PC-3 (cell line): ENCODE results near the gene RASL10B. TPM values are rescaled to one million over a fixed set of nuclear protein-coding genes. Genes with fewer than 3 reads are reported as not detected.

Experiments
- ATAC-seq: fragments of 200-7000 bp; cut with Tn5 transposase; 2 replicates; pipeline ENCODE4 v1.9.1; 2020; ENCODE audit warnings: mild to moderate bottlenecking, moderate library complexity
- BruUV-seq: library from RNA; stranded (reverse); fragments of 400-500 nt; replicated peaks from 2 replicates; lab custom pipeline; 2021; lab: Mats Ljungman, UMichigan
- CTCF ChIA-PET: fragments of 300-600 bp; sonication (Branson Sonifier 250); formaldehyde crosslinking; loops from one replicate; lab custom pipeline; 2022; ENCODE audit warnings: antibody characterized with exemption; lab: Charles Lee
- POLR2A ChIA-PET: fragments of 300-600 bp; sonication (Branson Sonifier 250); formaldehyde crosslinking; loops from one replicate; lab custom pipeline; 2022; ENCODE audit warnings: antibody characterized with exemption; ENCODE audit not compliant: unreplicated experiment; lab: Charles Lee
- DNase-seq: peaks from one replicate; pipeline ENCODE4 v3.0.0-alpha.2; 2015
- H2AFZ ChIP-seq: fragments of 300-600 bp; sonication (generic); 2 replicates; pipeline ENCODE4 v1.6.0; 2016; ENCODE audit warnings: antibody characterized with exemption, low read length
- H3F3A ChIP-seq: fragments of 300-600 bp; sonication (generic); one replicate; pipeline ENCODE4 v1.6.0; 2017; ENCODE audit warnings: antibody characterized with exemption, low read length, control low read depth, mild to moderate bottlenecking; ENCODE audit not compliant: unreplicated experiment
- H3K27ac ChIP-seq: fragments of 300-600 bp; sonication (generic); 2 replicates; pipeline ENCODE4 v1.5.1; 2016; ENCODE audit warnings: mild to moderate bottlenecking, low read length
- H3K27me3 ChIP-seq: fragments of 300-600 bp; sonication (generic); 2 replicates; pipeline ENCODE4 v1.6.1; 2016; ENCODE audit warnings: low read length, mixed read lengths
- H3K36me3 ChIP-seq: fragments of 300-600 bp; sonication (generic); 2 replicates; pipeline ENCODE4 v1.6.1; 2016; ENCODE audit warnings: low read depth, mixed run types, low read length, mixed read lengths
- H3K4me1 ChIP-seq: fragments of 300-600 bp; sonication (generic); 2 replicates; pipeline ENCODE4 v1.5.1; 2016; ENCODE audit warnings: low read length; ENCODE audit not compliant: insufficient read depth
- H3K4me2 ChIP-seq: fragments of 300-600 bp; sonication (generic); 2 replicates; pipeline ENCODE4 v1.6.0; 2016; ENCODE audit warnings: low read length
- H3K4me3 ChIP-seq: fragments of 300-600 bp; sonication (generic); 2 replicates; pipeline ENCODE4 v1.5.1; 2016; ENCODE audit warnings: mild to moderate bottlenecking, low read length, mixed read lengths
- H3K79me2 ChIP-seq: fragments of 300-600 bp; sonication (generic); 2 replicates; pipeline ENCODE4 v1.6.1; 2017; ENCODE audit warnings: low read length, mixed read lengths
- H3K9ac ChIP-seq: fragments of 300-600 bp; sonication (generic); 2 replicates; pipeline ENCODE4 v1.6.0; 2016; ENCODE audit warnings: mild to moderate bottlenecking, low read length
- H3K9me2 ChIP-seq: fragments of 300-600 bp; sonication (generic); replicated peaks from 2 replicates; pipeline ENCODE4 v1.6.1; 2016; ENCODE audit warnings: mixed run types, low read length, mixed read lengths
- H3K9me3 ChIP-seq: fragments of 300-600 bp; sonication (generic); 2 replicates; pipeline ENCODE4 v1.6.1; 2016; ENCODE audit warnings: low read length, mixed read lengths
- H4K20me1 ChIP-seq: fragments of 300-600 bp; sonication (generic); 2 replicates; pipeline ENCODE4 v1.6.1; 2016; ENCODE audit warnings: low read length, mixed read lengths
- EZH2 ChIP-seq: fragments of 300-600 bp; sonication (generic); IDR thresholded peaks from one replicate; pipeline ENCODE4 v1.6.1; 2017; ENCODE audit warnings: antibody characterized with exemption, mild to moderate bottlenecking, low read length; ENCODE audit not compliant: unreplicated experiment
- EZH2phosphoT487 ChIP-seq: fragments of 300-600 bp; sonication (generic); IDR thresholded peaks from 2 replicates; pipeline ENCODE4 v1.6.1; 2018; ENCODE audit warnings: mild to moderate bottlenecking, antibody characterized with exemption, low read length, borderline replicate concordance
- intact Hi-C: fragments of 100-400 bp; cut with micrococcal nuclease; formaldehyde crosslinking; loops from 2 replicates; pipeline ENCODE4 v1.9.0; 2023
- total RNA-seq: library from RNA; depleted of rRNA; stranded (reverse); fragments of >200 nt; gene quantifications from 2 replicates; pipeline ENCODE4 v1.2.3, GENCODE V29; 2014
- TF ChIP-seq, protein P1 (sequence below): fragments of 300-600 bp; sonication (generic); conservative IDR thresholded peaks from 2 replicates; pipeline ENCODE4 v1.5.1; 2017; ENCODE audit warnings: antibody characterized with exemption, low read depth, mild to moderate bottlenecking, low read length

Gene RASL10B
- total RNA-seq, 1 experiment from 2014 or later, result 0.77 TPM

DNA sequence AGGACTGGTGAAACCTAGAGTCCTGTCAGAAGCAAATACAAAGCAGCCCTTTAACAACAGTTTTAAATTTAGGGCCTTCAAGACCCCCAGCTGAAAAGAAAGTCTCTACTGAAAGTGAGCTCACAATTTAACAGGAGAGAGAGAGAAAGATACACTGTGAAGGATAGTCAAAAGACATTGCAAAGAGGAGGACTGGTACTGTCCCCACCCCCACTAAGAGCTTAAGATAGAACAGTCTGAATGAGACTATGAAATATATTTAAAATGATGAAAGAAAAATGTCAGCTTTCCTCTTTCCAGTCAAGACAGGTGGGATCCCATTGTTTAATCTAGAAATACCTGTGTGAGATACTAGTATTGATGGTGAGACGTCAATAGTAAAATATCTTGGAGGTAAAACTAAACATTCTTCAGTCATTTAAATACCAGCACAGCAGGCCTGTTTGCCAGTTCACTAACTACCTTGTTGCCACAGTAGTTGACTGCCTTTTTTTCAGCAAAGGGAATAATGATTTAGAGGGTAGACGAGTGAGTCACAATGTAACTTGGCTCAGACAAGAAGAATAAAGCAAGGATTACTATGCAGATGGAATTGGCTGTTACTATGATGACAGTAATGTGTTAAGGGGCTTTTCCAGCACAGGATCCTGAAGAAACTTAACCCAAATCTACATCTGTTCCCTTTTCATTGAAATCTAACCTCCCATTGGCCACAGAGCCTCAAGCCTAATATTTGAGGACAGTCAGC lies 47.2 kb upstream of the RASL10B start:
- Histone ChIP-seq H3F3A (no peaks in the 10 kb centered on the region), H3K4me2 (no peak overlapping the region), H3K4me3 (no peak overlapping the region), H4K20me1 (no peaks in the 10 kb centered on the region), H3K27ac (no peak overlapping the region), H2AFZ (no peak overlapping the region), H3K9ac (no peak overlapping the region), H3K9me2 (no peaks in the 10 kb centered on the region), H3K4me1 (no peaks in the 10 kb centered on the region), H3K9me3 (no peaks in the 10 kb centered on the region), H3K36me3 (peaks cover 25% of the 10 kb centered on the region), H3K27me3 (no peaks in the 10 kb centered on the region), H3K79me2 (no peaks in the 10 kb centered on the region)
- ATAC-seq (peak; percentile 59), DNase-seq (peak; percentile 7)
- no TSS peak for BruUV-seq
- POLR2A ChIA-PET, result interaction anchor here (0.6 kb wide), 1 partner anchor 710 kb away, joined by 3 read pairs; no protein-coding TSS in a partner anchor
- CTCF ChIA-PET, result no interaction called here
- TF ChIP-seq, protein P1, sequence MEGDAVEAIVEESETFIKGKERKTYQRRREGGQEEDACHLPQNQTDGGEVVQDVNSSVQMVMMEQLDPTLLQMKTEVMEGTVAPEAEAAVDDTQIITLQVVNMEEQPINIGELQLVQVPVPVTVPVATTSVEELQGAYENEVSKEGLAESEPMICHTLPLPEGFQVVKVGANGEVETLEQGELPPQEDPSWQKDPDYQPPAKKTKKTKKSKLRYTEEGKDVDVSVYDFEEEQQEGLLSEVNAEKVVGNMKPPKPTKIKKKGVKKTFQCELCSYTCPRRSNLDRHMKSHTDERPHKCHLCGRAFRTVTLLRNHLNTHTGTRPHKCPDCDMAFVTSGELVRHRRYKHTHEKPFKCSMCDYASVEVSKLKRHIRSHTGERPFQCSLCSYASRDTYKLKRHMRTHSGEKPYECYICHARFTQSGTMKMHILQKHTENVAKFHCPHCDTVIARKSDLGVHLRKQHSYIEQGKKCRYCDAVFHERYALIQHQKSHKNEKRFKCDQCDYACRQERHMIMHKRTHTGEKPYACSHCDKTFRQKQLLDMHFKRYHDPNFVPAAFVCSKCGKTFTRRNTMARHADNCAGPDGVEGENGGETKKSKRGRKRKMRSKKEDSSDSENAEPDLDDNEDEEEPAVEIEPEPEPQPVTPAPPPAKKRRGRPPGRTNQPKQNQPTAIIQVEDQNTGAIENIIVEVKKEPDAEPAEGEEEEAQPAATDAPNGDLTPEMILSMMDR, result no peak
- TF ChIP-seq EZH2 (no peak), EZH2phosphoT487 (no peak)
- intact Hi-C loops, result no loop called here

DNA sequence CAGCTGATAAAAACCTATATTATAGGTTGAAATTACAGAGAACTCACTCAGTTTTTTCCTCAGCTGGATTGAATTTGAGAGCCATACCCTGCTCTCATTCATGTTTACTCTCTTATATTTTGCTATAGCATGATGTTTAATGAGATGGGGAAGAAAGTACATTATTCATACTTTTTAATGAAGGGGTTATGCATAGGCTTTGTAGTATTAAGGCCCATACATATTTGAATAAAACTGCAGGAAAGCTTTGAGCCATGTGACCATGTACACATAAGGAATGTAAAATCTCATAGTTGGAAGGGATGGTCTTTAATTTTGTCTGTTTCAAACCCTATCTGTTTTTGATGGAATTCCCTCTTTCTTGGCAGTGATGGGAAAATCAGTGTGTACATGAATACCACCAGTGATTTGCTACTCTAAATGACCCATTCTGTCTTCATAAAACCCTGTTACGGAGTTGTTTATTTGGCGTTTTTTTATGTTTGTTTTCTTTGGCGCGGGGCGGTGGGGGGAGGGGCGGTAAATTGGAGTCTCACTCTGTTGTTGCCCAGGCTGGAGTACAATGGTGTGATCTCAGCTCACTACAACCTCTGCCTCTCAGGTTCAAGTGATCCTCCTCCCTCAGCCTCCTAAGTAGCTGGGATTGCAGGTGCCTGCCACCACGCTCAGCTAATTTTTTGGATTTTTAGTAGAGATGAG lies 38.8 kb upstream of the RASL10B start:
- no peaks in the 10 kb centered on the region for H3K9me2 ChIP-seq
- H3K27me3 ChIP-seq, result no peaks in the 10 kb centered on the region
- ATAC-seq (no peak), DNase-seq (no peak)
- BruUV-seq, result no TSS peak
- H3F3A ChIP-seq, result no peaks in the 10 kb centered on the region
- intact Hi-C loops, result no loop called here
- H3K27ac ChIP-seq, result no peak overlapping the region
- ChIA-PET CTCF (no interaction called here), POLR2A (no interaction called here)
- H3K9me3 ChIP-seq, result no peaks in the 10 kb centered on the region
- H2AFZ ChIP-seq, result no peak overlapping the region
- no peak overlapping the region for H3K9ac ChIP-seq
- no peaks in the 10 kb centered on the region for H3K4me1 ChIP-seq
- H3K79me2 ChIP-seq, result no peaks in the 10 kb centered on the region
- no peaks in the 10 kb centered on the region for H4K20me1 ChIP-seq
- no peak overlapping the region for H3K4me3 ChIP-seq
- TF ChIP-seq, protein P1, result no peak
- TF ChIP-seq EZH2 (no peak), EZH2phosphoT487 (no peak)
- H3K36me3 ChIP-seq, result peaks cover 30% of the 10 kb centered on the region; the same call in 1 of the 2 replicates
- no peak overlapping the region for H3K4me2 ChIP-seq

DNA sequence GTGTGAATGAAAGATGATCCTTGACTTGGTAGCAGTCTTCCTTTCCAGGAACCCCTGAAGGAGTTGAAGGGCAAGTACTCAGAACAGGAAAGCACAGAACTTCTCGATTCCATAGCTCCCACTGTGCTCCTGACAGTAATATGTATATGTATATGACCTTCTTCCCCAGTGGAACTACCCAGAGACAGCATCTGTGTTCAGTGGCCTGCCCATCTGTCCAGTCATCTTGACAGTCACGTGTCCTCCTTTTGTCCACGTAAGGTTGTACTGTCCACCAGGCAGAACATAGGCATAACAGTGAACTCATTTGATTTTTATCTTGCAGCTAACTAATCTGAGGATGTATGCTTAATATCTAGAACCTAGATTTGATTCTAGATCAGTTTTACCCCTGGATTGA lies 37.8 kb upstream of the RASL10B start:
- H3K9me3 ChIP-seq, result no peaks in the 10 kb centered on the region
- ATAC-seq (no peak), DNase-seq (no peak)
- no peaks in the 10 kb centered on the region for H3K9me2 ChIP-seq
- no peaks in the 10 kb centered on the region for H3K4me1 ChIP-seq
- H3K79me2 ChIP-seq, result no peaks in the 10 kb centered on the region
- ChIA-PET POLR2A (no interaction called here), CTCF (no interaction called here)
- intact Hi-C loops, result no loop called here
- no peak overlapping the region for H3K4me3 ChIP-seq
- H2AFZ ChIP-seq, result no peak overlapping the region
- no TSS peak for BruUV-seq
- no peak overlapping the region for H3K4me2 ChIP-seq
- H3F3A ChIP-seq, result no peaks in the 10 kb centered on the region
- TF ChIP-seq EZH2phosphoT487 (no peak), EZH2 (no peak)
- TF ChIP-seq, protein P1, result no peak
- H3K27me3 ChIP-seq, result no peaks in the 10 kb centered on the region
- H3K36me3 ChIP-seq, result peaks cover 23% of the 10 kb centered on the region; the same call in 1 of the 2 replicates
- H3K27ac ChIP-seq, result no peak overlapping the region
- H3K9ac ChIP-seq, result no peak overlapping the region
- no peaks in the 10 kb centered on the region for H4K20me1 ChIP-seq
